Ascending aorta (tissue), 2 donors: ENCODE data around the gene GRIK3. TPM values are rescaled to one million over a fixed set of nuclear protein-coding genes. Genes with fewer than 3 reads are reported as not detected.

Source experiments
- DNase-seq, 2 donors: peaks; one replicate each; pipeline ENCODE4 v3.0.0-alpha.2; 2019; ENCODE audit warnings: low spot score in 2 of 2
- H3K27ac ChIP-seq, 2 donors: fragments of 200-600 bp; sonication (generic); one replicate each; pipeline ENCODE4 v1.5.1; 2016 to 2017; ENCODE audit warnings: mild to moderate bottlenecking in 1 of 2
- H3K27me3 ChIP-seq: fragments of 200-600 bp; sonication (generic); one replicate; pipeline ENCODE4 v1.5.1; 2017
- H3K36me3 ChIP-seq, 2 donors: fragments of 200-600 bp; sonication (generic); one replicate each; pipeline ENCODE4 v1.5.1; 2016
- H3K4me1 ChIP-seq, 2 donors: fragments of 200-600 bp; sonication (generic); one replicate each; pipeline ENCODE4 v1.5.1; 2016 to 2017; ENCODE audit warnings: mild to moderate bottlenecking in 1 of 2
- H3K4me3 ChIP-seq, 2 donors: fragments of 200-600 bp; sonication (generic); one replicate each; pipeline ENCODE4 v1.5.1; 2016 to 2017; ENCODE audit warnings: mild to moderate bottlenecking in 1 of 2
- H3K9me3 ChIP-seq, 2 donors: fragments of 200-600 bp; sonication (generic); one replicate each; pipeline ENCODE4 v1.5.1; 2016
- CTCF ChIP-seq, 3 experiments: fragments of 200-600 bp in 2 of 3; fragments of 450-650 bp in 1 of 3; sonication (generic) in 2 of 3; IDR thresholded peaks; one replicate each; pipeline ENCODE4 v1.5.1; 2016 to 2019; ENCODE audit warnings: antibody characterized with exemption in 3 of 3, mild to moderate bottlenecking in 1 of 3, moderate library complexity in 1 of 3
- intact Hi-C: fragments of 100-400 bp; cut with DNase I; formaldehyde crosslinking; loops from one replicate; pipeline ENCODE4 v1.15.1; 2023
- total RNA-seq: library from RNA; depleted of rRNA; stranded (reverse); fragments of >200 nt; gene quantifications from one replicate; pipeline ENCODE4 v1.1.0, GENCODE V29; 2016

Gene GRIK3
- total RNA-seq, 1 donor from 2014 or later: under 0.01 TPM

DNA sequence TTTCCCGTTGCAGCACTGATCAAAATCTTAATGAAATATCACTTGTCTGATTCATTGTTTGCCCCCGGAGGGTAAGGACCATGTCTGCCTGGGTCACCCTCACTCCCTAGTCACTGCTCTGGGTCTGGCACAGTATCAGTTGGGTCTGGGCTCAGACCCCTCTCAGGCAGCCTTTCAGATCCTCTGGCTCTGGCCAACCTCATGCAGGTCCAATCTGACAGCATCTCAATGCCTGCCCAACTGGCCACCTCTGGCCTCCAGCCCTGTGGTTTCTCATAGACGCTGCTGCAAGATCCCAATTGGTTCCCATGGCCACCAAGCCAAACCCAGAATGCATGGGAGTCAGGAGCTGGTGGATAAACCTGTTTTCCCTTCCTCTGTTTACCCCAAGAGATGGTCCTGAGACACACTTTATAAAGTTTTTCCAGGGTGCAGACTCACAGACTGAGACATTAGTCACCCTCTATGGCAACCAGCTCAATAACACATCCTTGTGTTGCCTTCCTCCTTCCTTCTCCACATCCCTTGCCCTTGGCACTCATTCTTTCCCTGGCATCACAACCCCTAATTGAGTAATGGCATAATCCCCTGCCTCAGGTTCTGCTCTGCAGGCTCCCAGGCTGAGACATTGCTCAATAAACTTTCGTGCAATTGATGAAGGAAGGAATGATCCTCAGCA is 199.2 kb downstream of the GRIK3 start:
- no peaks in the 10 kb centered on the region for H3K9me3 ChIP-seq
- intact Hi-C loops: no loop called here
- no peaks in the 10 kb centered on the region for H3K4me1 ChIP-seq
- no peak overlapping the region for H3K4me3 ChIP-seq
- no peak for DNase-seq
- H3K27me3 ChIP-seq: no peaks in the 10 kb centered on the region
- no peak for TF ChIP-seq CTCF (IDR thresholded peaks at IDR 0.05)
- H3K36me3 ChIP-seq: no peaks in the 10 kb centered on the region
- H3K27ac ChIP-seq: no peak overlapping the region

GRCh38 chr1:36834586-36834985 is 199.7 kb downstream of the GRIK3 start:
- DNase-seq: no peak
- intact Hi-C loops: no loop called here
- H3K4me1 ChIP-seq: no peaks in the 10 kb centered on the region
- no peak overlapping the region for H3K27ac ChIP-seq
- H3K4me3 ChIP-seq: no peak overlapping the region
- TF ChIP-seq CTCF (IDR thresholded peaks at IDR 0.05): no peak
- no peaks in the 10 kb centered on the region for H3K36me3 ChIP-seq
- H3K27me3 ChIP-seq: no peaks in the 10 kb centered on the region
- H3K9me3 ChIP-seq: no peaks in the 10 kb centered on the region

DNA sequence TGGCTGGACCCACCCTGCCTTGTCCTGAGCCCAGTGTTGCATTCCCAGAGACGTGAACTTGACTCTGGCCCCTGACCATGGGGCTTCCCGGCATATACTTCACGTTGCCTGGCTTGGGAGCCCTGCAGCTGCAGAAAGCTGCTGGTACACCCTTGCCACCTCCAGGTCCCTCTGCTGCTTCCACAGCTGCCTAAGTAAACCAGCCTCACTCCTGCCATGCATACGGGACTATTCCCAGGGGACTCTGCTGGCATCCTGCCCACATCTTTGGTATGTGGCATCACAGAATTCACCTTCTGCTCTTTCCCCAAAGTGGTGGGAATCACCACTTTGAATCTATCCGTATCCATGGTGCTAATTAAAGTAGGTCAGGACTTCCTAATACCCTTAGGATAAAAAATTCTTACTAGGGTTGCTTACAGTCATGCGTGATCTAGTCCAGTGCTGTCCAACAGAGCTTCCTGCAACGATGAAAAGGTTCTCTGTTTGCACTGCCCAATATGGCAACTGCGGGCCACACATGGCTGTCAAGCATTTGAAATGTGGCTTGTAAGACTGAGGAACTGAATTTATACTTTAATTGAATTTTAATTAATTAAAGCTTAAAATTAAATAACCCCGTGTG is 203.0 kb downstream of the GRIK3 start:
- no peaks in the 10 kb centered on the region for H3K9me3 ChIP-seq
- H3K4me3 ChIP-seq: no peak overlapping the region
- H3K36me3 ChIP-seq: no peaks in the 10 kb centered on the region
- intact Hi-C loops: no loop called here
- no peaks in the 10 kb centered on the region for H3K27me3 ChIP-seq
- TF ChIP-seq CTCF (IDR thresholded peaks at IDR 0.05): no peak
- H3K27ac ChIP-seq: no peak overlapping the region
- DNase-seq: no peak
- no peaks in the 10 kb centered on the region for H3K4me1 ChIP-seq

DNA sequence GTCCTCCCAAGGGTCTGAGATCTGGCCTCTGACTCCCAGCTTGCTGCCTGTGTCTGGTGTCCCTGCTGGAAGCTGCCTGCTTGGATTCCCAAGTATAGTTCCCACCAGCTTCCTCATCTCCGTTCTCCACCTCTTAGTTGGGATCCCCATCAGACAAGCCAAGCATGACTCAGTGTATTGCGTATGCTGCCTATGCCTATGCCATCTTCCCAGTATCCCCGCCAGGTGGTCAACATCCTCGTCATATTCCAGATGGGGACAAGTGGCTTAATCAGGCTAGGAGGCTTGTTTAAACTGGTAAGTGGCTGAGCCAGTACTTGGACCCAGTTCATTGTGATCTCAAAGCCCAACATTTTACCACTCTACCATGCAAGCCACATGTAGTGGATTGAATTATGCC is 204.4 kb downstream of the GRIK3 start:
- TF ChIP-seq CTCF (IDR thresholded peaks at IDR 0.05): no peak
- H3K36me3 ChIP-seq: no peaks in the 10 kb centered on the region
- no peak for DNase-seq
- no peak overlapping the region for H3K4me3 ChIP-seq
- no peaks in the 10 kb centered on the region for H3K4me1 ChIP-seq
- no peak overlapping the region for H3K27ac ChIP-seq
- no peaks in the 10 kb centered on the region for H3K27me3 ChIP-seq
- intact Hi-C loops: no loop called here
- H3K9me3 ChIP-seq: no peaks in the 10 kb centered on the region

GRCh38 chr1:36829066-36829465 is 205.2 kb downstream of the GRIK3 start:
- DNase-seq: no peak
- no peaks in the 10 kb centered on the region for H3K4me1 ChIP-seq
- no peaks in the 10 kb centered on the region for H3K9me3 ChIP-seq
- H3K36me3 ChIP-seq: no peaks in the 10 kb centered on the region
- H3K4me3 ChIP-seq: no peak overlapping the region
- H3K27ac ChIP-seq: no peak overlapping the region
- H3K27me3 ChIP-seq: no peaks in the 10 kb centered on the region
- intact Hi-C loops: no loop called here
- no peak for TF ChIP-seq CTCF (IDR thresholded peaks at IDR 0.05)
